HG03066 (cell line): ENCODE measurements around the gene ISLR.

Experiments
- ATAC-seq: cut with Tn5 transposase; IDR thresholded peaks from one replicate; pipeline ENCODE4 v1.9.1; 2021; ENCODE audit warnings: low read depth; ENCODE audit not compliant: unreplicated experiment

Gene ISLR

DNA sequence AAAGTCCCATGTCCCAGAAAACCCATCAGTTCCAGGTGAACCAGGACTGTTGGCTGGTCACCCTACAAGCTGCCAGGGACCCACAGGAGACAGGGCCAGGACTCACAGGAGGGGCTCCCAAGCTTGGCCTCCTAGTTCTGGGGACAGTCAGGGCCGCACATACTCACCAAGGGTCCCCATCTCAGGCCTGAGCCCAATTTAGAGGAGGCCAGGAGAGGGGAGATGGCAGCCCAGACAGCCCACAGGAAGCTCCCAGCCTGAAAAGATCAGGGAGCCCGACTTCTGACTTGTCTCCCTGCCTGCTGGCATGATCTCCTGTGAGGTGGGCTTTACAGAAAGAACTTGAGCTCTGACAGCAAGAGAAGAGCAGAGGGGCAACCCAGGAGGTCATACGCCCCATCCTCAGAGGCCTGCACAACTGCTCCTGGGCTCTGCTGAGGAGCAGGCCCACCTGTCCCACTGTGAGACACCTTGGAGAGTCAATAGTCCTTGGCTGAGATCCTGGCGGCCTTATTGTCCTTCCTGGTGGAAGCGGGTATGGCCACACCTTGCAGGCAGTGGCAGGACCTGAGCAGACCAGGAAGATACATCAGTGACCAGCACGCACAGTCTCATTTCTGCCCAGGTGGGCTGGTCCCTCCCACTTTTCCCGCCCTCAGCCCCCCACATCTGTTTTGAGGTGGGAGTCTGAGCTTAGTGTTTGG, 2.5 kb upstream of the ISLR start:
- ATAC-seq: no peak

DNA sequence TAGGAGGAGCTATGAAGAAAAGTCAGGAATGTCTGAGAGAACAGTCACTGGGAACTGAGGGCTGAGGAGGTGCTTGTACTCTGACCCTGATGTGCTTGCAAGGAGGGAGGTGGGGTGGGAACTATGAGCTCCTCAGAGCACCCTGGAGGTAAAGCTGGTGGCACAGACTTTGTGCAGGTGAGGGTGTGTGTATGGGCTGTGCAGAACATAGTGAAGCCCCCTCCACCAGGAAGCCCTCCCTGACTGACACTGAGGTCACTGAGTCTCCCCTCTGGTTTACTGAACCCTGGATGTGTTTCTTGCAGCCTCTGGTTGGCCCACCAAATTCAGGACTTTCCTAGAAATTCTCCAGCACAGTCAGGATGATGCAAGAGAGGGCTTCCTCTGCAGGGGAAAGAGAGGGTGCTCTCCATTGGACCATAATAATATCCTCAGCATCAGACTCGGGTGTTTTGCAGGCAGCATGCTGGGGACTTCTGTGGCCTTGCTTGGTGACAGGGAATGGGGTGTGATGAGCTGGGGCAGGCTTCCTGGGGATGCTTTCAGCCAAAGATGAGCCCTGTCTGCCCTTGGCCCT, 1.5 kb upstream of the ISLR start:
- no peak for ATAC-seq

DNA sequence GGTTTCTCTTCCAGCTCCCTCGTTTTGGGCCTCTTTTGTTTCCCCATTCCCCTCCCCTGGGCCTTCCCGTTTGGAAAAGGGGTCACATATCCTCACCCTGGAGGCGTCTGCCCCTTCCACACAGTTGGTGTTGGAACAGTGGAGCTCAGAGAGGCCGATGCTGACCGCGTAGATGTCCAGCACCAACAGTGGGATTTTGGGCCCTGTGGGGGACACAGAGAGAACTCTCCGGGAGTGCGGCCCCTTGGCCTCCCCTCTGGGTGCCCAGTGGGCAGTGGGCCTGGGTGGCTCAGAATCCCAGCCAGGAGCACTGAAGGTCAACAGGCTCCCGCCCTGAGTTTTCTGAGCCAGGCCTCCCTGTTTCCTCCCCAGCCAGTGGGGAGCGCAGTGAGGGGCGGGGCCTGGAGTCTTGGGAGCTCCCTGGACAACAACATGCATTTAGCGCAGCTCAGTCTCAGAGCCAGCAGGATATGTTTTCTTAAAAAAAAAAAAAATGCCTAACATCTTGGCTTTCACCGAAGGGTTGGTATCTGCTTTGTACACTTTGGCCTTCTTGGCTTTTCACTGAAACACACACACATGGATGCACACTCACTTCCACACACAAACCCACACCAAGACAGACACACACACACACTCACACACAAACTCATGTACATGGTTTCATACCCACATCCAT, 670 bp upstream of the ISLR start:
- no peak for ATAC-seq

DNA sequence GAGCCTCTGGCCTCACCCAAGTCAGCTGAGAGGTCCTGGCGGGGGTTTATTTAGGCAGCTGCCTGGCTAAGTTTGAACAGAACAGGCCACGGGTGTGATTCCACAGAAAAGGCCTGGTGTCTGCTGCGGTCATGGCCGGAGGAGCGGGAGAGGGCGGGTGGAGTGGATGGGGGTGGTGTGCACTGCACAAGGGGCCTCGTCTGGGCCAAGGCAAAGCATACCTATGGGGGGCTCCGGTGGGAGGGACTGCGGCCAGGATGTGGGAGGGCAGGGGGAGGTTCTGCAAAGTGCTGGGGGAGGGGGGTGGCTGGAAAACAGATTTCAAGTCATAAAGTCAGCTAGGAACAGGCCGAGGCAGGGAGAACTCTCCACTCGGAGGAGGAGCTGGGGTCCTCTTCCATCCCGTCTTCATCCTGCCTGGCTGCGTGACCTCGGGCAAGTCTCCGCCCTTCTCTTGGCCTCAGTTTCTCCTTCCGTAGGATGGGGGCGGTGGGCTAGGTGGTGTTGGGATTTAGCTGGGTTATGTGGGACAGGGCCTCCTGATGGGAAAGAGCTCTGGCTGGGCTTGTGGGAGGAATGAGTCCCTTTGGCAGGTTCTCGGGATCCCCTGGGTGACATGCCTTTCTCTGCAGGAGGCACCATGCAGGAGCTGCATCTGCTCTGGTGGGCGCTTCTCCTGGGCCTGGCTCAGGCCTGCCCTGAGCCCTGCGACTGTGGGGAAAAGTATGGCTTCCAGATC, 878 bp downstream of the ISLR start:
- ATAC-seq: no peak

DNA sequence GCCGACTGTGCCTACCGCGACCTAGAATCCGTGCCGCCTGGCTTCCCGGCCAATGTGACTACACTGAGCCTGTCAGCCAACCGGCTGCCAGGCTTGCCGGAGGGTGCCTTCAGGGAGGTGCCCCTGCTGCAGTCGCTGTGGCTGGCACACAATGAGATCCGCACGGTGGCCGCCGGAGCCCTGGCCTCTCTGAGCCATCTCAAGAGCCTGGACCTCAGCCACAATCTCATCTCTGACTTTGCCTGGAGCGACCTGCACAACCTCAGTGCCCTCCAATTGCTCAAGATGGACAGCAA, 1.4 kb downstream of the ISLR start:
- no peak for ATAC-seq

DNA sequence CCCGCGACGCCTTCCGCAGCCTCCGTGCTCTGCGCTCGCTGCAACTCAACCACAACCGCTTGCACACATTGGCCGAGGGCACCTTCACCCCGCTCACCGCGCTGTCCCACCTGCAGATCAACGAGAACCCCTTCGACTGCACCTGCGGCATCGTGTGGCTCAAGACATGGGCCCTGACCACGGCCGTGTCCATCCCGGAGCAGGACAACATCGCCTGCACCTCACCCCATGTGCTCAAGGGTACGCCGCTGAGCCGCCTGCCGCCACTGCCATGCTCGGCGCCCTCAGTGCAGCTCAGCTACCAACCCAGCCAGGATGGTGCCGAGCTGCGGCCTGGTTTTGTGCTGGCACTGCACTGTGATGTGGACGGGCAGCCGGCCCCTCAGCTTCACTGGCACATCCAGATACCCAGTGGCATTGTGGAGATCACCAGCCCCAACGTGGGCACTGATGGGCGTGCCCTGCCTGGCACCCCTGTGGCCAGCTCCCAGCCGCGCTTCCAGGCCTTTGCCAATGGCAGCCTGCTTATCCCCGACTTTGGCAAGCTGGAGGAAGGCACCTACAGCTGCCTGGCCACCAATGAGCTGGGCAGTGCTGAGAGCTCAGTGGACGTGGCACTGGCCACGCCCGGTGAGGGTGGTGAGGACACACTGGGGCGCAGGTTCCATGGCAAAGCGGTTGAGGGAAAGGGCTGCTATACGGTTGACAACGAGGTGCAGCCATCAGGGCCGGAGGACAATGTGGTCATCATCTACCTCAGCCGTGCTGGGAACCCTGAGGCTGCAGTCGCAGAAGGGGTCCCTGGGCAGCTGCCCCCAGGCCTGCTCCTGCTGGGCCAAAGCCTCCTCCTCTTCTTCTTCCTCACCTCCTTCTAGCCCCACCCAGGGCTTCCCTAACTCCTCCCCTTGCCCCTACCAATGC, 2.0 kb downstream of the ISLR start:
- no peak for ATAC-seq

DNA sequence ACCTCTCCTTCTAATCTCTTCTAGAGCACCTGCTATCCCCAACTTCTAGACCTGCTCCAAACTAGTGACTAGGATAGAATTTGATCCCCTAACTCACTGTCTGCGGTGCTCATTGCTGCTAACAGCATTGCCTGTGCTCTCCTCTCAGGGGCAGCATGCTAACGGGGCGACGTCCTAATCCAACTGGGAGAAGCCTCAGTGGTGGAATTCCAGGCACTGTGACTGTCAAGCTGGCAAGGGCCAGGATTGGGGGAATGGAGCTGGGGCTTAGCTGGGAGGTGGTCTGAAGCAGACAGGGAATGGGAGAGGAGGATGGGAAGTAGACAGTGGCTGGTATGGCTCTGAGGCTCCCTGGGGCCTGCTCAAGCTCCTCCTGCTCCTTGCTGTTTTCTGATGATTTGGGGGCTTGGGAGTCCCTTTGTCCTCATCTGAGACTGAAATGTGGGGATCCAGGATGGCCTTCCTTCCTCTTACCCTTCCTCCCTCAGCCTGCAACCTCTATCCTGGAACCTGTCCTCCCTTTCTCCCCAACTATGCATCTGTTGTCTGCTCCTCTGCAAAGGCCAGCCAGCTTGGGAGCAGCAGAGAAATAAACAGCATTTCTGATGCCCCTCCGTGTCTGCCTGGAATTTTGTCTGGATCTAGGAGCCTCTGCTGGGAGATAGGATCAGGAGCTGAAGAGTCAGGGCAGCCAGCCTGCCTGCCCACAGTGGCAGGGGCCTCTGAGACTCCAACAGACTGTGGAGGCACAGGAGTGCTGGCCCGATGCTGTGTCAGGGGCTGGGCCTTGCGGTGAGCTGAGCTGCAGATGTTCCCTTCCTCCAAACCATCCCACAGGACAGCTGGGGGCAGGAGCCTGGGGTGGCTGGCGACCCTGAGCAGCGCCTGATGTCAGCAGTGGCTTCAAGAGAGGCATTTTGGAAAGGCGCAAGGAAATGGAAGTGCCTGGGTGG, 3.0 kb downstream of the ISLR start:
- ATAC-seq: no peak

DNA sequence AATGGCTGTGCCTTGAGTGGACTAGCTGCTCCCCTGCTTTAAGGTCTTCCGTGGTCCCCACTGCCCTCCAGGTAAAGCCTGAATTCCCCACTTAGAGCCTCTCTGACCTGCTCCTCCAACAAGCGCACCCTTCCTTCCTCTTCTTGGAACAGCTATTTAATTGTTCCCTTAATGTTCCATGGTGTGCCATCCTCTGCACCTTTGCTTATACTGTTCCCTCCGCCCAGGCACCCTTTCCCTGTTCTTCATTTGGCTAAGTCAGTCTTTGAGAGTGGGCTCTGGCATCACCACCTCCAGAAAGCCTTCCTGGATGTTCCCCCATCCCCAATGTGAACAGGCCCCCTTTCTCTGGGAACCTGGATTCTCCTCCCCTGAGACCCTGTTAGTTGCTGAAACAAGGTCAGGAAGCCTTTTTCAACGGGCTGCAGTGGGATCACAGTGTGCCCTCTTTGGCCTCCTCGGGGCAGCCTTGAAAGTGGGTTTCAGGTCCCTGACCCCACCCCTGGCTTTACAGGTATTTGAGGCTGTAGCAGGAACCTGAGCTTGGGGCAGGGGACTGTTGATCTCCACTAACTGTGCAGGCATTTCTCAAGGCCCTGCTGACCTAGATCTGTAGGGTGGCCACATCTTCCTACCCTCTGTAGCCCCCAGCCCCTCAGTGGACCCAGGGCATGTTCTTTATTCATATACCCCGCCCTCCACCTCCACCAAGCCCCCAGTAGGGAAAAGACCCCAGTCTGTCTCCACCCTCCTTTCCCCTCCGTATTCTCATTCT, 5.0 kb downstream of the ISLR start:
- ATAC-seq: no peak

DNA sequence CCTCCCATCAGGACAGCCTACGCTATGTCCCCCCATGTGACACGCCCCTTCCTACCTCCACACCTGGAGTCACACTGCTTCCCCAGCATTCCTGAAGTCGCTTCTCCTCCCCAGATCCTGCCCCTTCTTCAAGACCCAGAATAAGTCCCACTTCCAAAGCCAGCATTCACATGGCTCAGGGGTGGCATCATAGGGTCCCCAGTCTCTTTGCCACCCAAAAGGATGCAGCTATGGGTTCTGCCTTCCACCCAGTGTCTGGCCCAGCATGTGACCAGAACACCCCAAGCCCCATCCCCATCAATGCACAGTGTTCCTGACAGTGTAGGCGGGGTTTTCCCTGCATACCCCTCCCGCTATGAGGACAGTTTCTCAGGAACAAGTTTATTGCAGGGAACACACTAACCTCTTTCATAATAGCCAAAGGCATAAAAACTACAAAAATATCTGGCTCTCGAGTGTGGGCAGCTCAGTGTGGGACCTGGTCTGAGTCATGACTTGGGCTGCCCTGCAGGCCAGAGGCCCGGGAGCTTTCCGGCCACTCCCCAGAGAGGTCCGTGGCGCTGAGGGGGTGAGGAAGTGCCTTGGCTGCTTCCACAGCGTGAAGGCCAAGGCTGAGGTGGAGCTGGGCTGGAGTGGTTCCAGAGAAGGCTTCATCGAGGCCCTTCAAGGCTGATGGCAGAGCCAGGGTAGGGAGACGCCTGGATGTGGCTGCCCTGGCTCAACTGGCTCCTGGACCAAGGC, 5.8 kb downstream of the ISLR start:
- ATAC-seq: no peak

DNA sequence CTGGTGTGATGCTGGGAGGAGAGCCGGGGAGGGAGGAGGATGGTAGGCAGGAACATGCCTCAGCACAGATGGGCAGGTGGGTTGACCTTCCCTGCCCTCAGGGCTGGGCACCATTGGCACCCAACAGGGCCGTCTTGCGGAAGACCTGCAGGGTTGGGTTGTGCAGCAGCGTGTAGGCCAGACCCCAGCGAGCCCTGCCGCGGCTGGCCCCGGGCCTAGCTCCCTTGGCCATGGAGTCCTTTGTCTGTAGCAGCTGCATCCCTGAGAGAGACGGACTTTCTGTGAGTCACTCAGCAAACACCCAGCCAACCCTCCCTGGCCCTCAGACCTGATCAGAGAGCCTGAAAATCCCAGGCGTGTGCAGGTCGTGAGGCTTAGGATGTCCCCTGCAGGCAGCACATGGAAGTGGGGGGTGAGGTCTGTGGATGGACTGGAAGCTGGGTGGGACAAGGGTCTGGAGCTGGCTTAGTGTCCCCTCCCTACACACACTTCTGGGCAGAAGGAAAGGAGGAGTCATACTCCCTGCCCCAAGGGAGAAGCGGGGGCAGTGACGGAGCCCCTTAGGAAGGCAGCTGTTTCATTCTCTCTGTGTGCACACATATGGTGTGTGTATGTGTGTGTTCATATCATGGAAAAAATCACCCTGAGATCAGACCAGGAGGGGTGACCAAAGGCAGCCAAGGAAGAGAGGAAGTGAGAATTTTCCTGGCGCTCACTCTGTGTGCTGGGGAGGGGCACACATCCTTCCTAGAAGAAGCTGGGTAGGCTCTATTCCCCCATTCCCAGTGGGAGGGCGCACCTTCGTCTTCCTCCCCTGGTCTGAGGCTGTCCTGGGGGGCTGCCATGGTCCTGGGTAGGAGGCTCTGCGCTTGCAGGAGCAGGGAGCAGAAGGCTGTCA, 6.7 kb downstream of the ISLR start:
- ATAC-seq: no peak

DNA sequence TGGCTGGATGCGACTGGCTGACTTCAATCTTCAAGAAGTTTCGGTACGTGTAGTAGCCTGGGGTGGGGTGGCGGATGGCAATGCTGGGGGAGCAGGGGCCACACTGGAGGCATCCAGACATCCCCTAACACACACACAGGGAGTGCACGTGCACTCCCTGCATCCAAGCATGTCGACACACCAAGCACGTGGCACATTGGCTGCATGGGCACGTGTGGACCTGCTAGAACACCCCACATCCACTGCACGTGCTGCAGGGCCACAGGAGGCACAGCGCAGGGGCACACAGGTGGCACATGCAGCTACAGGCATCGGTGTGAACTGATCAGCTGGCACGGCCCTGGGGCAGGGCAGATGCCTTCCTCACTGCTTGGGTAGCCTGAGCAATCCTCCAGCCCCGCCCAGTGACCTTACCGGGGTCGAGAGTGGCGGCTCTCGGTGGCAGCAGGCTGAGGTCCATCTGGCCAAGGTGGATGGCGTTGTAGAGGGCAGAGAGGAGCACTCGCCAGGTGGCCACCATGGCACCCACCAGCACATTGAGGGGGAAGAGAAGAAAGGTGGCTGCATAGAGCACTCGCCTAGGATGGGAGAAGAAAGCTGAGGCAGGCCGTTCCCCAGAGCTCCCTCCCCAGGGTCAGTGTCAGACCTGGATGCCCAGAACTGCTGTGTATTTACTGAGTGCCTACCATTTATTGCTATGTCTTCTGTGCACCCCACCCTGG, 7.5 kb downstream of the ISLR start:
- ATAC-seq: no peak

DNA sequence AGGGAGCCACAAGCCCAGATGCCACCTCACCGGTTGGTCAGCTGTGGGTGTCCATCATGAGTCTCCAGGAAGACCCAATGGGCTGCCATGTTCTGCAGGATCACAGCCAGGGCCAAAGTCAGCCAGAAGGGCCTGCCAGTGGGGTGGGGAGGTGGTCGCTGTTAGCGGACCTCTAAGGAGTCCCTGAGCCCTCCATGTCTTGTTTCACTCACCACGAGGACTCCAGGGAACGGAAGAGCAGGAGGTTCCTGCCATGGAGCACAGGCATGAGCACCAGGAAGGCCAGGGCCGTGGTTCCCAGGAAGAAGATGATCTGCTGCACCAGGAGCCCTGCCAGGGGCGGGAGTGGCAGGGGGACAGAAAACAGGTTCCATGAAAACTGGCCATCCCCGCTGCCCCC, 8.6 kb downstream of the ISLR start:
- ATAC-seq: no peak

DNA sequence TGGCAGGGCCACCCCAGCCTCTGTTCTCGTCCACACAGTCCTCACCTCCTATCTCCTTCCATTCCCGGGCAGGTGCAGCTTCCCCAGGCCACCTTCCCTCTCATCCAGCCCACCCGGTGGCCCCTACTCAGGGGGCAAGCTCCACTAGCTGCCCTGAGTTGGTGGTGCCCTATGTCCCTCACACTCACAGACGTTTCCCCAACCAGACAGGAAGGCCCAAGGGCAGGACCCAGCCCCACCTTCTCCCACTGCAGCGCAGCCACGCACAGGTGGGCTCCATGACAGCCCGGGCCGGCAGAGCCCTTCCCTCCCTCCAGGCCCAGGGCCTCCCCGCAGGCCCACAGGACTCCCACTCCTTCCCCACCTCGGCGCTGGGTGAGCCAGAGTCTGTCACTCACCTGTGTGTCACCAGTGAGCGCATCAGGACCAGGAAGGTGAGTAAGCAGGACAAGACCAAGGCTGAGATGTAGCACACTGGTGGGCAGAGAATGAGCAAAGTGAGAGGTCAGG, 11.1 kb downstream of the ISLR start:
- no peak for ATAC-seq

DNA sequence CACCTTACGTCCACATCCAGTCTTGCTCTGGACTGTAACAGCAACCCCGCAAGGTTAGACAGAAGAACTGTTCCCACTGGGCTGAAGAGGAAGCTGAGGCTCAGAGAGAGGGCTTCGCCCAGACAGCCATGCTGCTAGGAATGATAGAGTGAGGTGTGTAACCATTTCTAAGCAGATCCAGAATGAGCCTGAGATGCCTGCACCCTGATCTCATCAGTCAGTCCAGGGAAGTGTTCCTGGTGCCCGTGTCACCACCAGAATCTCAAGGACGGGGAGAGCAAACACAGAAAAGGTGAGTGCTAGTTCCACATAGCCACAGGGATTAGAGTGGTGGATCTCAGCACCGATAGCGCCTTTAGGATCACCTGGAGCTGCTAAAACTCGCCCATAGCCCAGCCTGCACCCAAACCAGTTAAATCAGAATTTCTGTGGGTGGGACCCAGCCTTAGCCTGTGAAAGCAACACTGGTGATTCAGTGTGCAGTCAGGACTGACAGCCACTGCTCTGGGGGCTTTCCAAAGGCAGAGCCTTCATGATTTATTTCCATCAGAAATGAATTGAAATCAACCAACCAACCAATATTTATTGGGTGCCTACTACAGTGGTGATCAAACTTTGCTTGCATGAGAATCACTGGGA, 12.3 kb downstream of the ISLR start:
- ATAC-seq: no peak

DNA sequence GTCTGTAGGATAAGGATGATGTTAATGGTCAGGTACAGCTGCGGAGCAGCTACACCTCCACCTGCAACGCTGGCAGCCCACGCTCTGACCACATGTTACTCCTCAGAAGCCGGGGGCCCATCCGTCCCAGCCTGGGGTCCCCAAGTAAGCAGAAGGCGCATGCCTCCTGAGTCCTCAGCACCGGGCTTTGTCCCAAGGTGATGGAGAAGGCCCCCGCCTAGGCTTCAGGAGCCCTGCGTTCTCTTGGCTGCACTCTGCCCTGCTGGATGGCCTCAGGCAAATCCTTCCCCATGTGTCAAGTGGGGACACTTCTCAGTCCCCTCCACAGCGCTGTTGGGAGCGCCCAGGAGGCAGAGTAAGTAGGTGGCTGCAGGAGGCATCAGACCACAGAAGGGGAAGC, 14.7 kb downstream of the ISLR start:
- no peak for ATAC-seq

DNA sequence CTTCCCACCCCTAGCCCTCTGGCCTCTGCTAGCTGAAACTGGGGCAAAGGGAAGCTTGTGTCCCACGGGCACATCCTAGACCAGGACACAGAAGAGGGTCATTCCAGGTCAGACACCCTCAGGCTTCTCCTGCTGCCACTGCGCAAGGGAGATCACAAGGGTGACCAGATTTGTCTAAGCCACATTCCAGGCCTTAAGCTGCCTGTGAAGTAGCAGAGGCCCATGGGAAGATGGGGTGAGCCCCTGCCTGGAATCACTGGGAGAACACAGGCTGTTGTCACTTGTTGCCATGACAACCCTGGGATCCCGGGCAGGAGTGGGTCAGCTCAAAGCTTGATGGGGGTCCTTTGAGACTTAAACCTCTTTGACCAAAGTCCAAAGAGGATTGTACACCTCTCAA, 18.3 kb downstream of the ISLR start:
- no peak for ATAC-seq
